HG03196 (cell line): Measurements from ENCODE around the gene POLD3.

Experiments used
- ATAC-seq: cut with Tn5 transposase; IDR thresholded peaks from one replicate; pipeline ENCODE4 v1.9.1; 2021; ENCODE audit not compliant: unreplicated experiment

Gene POLD3

DNA sequence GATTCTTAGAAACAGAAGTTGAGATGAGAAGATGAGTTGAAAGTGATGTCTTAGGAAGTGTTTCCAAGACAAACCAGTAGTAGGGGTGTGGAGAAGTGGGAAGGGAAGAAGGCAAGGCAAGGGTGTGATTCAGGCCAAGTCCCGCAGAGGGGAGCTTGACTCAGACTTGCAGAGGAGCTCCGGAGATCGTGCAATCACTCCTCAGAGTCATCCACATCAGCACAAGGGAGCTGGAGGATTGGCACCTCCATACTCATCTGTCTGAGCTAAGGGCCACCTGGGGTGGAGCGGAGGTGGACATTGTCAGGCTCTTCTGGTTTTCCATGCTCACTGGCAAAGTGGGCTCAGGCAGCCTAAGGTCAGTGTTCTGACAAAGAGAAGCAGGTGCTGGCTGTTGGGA lies 94.4 kb downstream of the POLD3 start:
- ATAC-seq = no peak

DNA sequence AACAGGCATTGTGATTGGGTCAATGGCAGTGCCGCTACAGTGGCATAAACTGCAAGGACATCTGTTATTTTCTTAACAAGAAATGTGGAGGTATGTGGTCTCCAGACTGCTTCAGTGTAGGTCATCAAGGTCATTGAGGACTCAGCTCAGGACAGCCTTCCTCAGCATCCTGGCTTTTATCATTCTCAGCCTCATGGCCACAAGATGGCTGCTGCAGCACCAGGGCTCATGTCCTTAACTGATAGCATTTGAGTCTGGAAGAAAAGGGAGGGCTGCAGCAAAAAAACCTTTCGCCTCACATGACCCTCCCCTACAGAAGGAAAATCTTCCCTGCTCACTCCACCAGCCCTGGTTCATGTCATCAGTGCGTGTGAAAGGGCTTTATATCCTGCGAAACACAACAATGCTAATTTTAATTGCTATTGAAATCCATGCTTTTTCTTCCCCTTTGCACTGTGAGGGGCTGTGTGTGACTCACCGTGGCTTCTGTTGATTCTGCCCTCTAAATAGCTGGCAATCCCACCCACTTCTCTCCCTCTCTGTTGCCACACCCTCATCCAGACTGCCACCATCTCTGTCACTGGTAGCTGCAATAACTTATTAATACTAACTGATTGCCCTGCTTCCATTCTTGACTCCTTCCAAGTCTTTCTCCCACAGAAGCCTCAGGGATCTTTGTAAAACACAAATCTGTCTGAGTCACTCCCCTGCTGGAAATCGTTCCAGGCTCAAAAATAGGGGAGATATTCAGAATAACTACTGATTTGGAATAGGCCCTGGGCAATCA lies 95.0 kb downstream of the POLD3 start:
- no peak for ATAC-seq

DNA sequence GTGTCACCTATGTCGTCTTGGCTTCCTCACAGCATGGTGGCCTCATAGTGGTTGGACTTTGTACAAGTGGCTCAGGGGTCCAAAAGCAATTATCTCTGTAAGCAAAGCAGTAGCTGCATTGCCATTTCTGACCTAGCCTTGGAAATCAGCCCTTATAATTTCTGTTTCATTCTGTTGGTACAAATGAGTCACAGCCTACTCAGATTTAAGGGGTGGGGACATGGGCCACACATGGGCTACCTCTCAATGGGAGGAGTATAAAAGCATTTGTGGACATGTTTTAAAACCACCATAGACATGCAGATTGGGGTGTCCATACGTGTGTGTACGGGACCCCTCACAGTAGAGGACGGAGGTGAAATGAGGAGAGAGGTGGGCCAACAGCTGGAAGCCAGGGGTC lies 97.3 kb downstream of the POLD3 start:
- ATAC-seq = no peak

DNA sequence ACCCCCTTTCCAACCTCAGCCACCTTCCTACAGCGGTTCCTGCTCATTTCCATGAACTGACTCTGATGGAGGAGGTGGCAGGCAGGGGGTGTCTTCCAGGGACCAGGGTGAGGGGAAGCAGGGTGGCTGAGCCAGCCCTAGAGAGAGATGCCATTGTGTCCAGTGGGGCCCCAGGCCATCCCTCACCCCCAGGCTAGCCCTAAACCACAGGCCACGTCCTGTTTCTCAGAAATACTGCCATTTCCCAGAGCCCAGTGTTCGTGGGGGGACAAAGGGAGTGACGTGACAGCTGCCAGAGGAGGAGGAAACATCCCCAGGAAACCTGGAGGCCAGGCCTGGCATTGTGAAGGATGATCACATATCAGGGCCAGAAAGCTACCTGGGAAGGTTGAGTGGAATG lies 99.4 kb downstream of the POLD3 start:
- no peak for ATAC-seq
